NCI-H82 treated with DMSO at 0.1 percent for 48 hours (cell line): ENCODE data around the gene TSC1.

ENCODE experiments used
- DNase-seq: peaks from one replicate; lab custom pipeline; 2025; ENCODE audit not compliant: unreplicated experiment; lab: John Stamatoyannopoulos, UW

Gene TSC1

DNA sequence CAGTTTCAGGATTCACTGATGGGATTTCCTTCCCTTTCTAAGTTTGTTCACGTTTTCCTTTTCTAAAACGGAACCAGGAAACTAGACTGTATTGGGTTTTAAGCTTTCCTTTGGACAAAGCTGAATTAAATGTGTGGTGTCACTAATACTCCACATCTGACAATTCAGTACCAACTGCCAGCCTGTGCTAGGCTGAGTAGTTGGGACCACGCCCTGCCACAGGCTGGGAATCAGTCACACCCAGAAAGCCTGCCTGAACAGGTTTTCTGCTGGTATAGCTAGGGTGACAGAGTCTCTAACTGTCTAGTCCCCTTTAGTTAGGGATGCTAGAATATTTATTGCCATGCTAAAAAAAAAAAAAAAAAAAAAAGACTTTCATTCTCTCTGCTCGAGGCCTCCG, 50.1 kb downstream of the TSC1 start:
- DNase-seq: no peak

DNA sequence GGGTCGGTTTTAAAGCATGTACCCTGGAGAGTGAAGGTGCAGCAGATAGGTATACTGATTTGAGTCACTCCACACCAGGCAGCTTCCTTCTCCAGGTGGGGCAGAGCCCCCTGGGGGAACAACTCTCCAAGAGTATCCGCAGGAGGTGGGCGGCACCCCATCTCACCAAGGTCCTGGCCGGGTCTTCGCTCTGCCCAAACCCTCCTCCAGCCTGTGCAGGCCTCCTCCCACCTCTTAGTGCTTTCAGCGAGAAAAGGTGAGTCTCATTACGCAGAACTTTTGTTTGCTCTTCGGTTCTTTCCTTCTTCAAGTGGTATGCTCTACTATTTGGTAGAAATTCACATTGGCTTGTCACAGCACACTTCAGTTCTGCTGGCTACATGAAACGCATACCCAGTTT, 52.0 kb downstream of the TSC1 start:
- DNase-seq: no peak

DNA sequence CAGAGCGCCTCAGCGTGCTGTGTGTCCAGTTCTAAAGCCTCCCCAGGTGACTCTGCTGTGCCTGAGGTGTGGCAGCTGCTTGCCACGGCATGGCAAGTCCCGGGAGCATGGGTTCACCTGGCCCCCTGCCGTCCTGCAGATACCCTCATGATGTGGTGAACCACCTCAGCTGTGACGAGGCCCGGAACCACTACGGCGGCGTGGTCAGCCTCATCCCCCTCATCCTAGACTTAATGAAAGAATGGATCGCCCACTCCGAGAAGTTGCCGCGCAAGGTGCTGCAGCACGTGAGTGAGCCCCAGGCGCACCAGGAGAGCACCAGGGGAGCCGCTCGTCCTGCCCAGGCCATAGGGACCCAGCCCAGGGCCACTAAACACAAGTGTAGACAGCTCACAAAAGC, 56.3 kb downstream of the TSC1 start:
- no peak for DNase-seq

DNA sequence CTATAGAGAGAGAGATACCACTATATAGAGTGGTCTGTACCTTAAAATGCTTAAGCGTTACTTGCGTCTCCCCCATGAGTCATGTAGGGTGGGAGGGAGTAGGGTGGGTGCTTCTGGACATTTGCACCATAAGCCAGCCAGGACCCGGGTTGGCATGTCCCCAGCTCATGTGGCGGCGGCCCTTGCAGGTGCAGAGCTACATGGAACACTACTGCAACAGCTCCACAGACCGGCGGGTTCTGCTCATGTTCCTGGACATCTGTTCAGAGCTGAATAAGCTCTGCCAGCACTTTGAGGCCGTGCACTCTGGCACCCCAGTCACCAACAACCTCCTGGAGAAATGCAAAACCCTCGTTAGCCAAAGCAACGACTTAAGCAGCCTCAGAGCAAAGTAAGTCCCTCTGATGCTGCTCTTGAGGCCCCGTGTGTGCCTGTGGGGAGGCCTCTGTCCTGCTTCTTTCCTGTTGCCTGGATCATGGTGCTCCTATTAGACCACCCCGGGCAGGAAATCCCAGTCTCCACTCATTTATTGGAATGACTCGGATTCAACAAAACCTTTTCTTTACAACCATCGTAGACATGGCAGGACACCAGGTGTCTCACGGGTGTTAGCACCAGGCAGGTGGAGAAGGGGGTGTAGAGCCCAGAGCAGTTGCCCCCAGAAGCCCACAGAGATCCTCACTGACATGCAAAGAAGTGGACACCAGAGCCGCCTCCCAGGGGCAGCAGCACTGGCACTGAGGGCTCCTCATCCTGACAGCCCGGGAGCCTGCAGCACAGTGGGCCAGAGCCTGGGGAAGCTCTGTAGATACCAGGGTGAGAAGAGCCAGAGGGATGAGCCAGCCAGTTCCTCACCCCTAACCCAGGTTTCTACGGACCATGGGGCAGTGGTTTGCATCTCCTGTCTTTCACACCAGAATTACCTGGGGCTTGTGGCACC, 57.0 kb downstream of the TSC1 start:
- no peak for DNase-seq

DNA sequence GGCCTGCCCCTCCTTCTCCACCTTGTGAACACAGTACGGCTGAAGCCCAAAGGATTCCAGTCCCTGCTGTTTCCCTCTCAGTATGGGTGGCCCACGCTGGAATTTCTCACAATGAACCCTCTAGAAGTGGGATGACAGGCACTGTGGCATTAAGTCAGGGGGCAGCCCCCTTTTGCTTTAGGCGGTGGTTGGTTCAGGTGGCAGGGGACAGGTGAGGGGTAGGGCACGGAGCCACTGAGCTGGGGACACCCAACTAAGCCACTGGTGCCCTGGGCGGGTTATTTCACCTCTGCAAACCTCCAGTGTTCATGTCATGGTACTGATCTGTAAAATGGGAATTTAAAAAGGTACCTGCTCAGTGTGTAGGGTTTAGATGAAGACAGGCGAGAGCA, 58.1 kb downstream of the TSC1 start:
- no peak for DNase-seq

DNA sequence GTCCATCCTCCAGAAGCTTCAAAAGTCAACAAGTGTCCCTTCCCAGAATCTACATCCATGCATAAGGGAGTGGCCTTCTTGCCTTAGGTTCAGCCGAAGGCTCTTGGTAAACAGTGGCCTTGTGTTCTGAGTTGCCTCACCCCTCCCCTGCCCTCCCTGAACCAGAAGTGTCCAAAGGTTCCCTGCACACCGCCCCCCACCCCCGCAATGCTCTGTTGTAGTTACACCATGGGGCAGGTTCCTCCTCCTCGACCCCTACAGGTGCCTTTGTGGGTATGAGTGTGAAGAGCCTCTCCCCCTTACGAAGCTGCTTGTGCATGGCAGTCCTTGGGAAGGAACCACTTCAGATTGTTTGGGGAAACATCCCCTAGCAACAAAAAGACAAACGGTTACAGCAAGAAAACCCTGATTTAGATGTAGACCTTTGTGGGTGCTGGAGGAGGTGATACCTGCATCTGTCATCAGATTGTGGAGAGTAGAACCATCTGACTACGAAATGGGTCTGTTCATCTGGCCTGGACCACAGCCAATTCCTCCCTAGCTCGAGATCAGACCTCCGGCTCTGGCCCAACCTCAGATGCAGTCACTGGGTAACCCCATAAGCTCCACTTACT, 58.6 kb downstream of the TSC1 start:
- no peak for DNase-seq

DNA sequence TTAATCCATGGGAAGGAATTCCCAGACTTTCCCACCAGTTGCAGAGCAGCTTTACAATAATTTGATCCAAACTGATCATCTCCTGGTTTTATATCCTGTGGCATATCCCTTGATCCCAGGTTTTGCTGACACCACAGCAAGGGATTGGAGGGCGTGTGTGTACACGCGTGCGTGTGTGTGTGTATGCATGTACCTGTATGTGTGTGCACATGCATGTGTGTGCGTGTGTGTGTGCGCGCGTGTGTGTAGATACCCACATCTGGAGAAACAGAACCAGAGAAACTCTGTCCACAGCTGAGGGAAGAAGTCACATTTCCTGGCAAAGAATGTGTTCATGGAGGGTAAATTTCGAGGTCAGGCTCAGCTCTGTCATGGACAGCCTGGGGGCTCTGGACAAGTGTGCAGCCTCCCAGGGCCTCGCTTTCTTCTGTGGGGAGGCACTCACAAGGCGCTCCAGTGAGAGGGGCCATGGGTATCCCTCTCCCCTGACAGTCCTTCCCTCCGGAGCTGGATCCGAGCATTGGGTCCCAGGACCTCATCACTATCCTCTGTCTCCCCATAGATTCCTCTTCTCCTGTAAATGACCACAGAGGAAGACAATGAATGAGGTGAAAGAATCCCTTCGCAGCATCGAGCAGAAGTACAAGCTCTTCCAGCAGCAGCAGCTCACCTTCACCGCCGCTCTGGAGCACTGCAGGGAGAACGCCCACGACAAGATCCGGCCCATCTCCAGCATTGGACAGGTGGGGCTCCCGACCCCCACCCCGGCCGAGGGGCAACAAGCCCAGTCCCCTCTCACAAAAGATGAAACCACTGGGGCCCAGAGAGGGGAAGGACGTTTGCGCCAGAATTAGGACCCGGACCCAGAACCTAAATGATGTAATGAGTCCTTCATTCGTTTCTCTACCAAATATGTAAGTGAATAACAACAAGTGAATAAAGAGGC, 60.8 kb downstream of the TSC1 start:
- no peak for DNase-seq

DNA sequence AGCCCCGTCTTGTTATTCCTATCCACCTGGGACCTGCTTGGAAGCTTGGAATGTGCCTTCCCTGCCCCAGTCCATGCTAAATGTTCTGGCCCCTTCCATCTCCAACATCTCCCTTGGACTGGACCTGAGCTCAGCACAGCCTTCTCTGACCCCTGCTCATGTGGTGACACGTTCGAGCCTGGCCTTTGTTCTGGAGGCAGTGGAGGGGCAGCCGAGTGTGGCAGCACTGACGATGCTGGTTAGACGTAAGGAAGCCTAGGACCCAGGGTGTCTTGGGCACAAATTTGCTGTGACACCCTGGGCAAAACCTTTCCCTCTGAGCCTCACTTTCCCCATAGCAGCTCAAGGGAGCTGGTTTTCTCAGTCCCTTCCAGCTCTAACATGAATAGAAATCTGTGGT, 61.8 kb downstream of the TSC1 start:
- DNase-seq: no peak

DNA sequence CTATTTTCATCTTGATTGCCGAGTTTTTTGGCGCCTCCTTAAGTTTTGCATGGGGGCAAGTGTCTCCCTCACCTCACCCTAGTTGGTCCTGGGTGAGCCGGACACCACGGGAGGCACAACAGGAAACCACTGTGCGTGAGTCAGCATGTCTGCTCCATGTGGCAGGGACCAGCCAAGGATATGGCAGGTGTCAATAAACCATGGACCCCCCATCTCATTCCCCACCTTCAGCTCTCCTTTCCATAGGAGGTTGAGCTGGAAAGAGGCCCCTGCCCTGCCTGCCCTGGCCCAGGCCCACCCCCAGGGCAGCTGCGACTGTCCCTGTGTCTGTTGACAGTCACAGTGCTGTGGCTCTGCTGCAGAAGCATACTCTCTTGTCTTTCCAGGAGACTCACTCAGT, 62.6 kb downstream of the TSC1 start:
- DNase-seq: no peak

DNA sequence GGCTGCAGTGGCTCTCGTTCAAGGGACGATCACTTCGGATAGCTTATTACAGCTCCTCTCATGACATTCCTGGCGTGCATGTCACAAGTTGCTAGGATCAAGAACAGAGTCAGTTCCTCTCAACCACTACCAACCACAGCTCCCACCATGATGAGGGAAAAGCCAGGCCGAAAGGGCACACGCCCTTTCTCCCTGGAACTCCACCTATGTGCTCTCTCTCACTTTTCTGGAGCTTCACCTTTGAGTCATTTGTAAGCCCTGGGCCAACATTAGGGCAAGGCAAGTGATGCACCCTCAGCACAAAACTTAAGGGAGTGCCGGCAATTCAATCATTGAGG, 64.1 kb downstream of the TSC1 start:
- no peak for DNase-seq

DNA sequence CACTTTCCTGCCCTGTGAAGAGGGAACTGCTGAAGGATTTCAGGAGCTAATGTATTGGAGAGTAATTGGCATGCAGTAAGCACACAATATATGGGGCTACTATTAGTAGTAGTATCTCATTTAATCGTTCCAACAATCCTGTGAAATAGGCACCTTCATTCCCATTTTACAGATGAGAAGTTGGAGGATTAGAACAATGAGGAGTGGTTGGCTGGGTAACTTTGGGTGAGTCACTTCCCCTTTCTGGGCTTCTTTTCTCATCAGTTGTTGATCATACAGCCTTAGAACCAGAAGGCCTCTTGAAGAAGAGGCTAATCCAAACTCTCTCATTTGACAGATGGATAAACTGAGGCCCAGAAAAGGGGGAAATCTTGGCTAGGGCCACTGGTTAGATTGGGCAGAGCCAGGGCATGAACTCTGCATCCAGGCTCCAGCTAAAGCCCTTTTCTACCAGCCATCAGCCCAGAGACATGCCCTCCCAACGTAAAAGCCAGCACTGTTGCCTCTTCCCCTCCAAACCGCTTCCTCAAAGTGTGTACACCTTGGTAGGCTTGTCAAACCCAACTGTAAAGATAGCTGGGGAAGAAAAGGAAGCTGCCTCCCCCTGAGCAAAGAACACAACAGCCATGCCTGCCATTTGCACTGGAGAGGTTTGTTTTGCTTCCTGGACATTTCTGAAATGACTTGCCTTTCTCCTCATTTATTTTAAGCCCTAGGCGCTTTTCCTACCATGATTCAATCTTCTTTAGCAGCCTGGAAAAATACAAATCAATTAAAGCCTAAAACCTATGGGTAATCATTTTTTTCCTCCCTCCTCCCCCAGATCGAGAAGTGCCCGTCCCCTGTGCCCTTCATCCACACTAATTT, 64.7 kb downstream of the TSC1 start:
- no peak for DNase-seq

DNA sequence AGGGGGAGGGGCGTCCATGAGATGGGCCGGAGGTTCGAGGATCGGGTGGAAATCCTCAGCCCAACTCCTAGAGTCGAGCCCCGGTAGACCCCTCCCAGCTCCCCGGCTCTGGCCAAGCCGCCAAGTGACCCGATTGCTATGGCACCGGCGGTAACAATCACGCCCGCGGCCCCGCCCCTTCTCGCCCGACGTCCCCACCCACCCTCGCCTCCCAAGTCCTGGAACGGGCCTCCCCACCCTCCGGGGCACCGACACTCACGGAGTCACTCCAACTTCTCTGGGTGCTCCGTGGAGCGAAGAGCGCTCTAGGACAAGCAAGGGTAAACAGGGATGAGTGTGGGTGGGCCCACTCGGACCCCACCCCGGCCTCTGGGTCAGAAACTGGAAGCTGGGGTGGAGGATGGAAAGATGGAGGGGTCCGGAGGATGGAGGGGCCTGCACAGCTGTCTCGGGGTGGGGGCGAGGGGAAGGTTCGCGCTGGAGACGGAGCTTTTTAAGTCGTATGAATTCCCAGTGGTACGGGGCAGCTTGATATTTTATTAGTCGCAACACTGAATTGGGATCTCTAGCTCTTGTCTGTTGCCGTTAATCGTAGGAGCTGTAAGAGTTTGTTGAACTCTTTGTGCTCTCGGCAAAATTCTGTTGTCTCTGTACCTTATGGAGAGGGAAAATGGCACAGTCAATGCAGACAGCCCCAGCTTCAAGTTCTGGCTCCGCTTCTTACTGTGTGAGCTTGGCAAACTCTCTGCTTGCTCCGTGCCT, 65.5 kb downstream of the TSC1 start, which contains the start of gene SPACA9:
Gene SPACA9, plus strand, starts transcription at position 204 of the 762 bp plus-strand sequence. CDS start 5,050 bp downstream, outside the sequence.
- DNase-seq: no peak

DNA sequence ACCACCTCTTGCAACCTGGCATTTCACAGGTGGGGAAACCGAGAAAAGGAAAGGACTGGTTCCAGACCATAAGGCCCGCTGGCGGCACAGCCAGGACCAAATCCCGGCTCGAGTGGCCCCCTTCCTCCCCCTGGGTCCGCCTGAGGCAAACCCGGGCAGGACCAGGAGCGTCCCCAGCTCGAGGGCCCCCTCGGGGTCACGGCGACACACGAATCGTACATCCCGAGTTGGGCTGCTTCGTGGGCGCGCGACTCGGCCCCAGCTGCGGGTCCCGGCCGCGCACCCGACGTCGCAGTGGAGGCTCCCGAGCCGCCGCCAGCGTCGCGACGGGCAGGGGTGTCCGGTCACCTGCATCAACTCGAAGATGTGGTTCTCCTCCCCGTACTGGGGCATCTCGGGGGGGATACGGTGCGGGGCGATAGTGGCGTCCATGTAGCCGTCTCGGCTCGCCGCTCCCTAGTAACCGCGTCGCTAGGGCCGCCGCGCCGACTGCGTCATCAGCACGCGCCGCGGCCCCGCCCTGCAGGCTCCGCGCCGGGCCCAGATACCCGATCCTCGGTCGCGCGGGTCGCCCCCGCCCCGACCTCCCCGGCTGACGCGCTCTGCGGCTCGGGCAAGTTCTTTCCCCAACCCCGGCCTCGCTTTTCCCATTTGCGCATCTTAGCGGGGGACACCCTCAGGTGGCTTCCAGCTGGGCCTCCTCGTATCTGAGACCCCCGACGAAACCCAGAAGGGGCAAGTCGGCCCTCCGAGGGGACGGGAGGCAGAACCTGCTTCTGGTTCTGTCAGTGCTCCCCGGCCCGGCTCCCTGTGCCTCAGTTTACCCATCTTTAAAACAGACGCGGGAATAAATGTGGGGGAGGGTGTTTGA, 66.4 kb downstream of the TSC1 start, which contains the start of gene AK8:
Gene AK8, minus strand, starts transcription at position 461 of the 871 bp plus-strand sequence. Its CDS starts 29 bp downstream, at position 432.
- DNase-seq: no peak

DNA sequence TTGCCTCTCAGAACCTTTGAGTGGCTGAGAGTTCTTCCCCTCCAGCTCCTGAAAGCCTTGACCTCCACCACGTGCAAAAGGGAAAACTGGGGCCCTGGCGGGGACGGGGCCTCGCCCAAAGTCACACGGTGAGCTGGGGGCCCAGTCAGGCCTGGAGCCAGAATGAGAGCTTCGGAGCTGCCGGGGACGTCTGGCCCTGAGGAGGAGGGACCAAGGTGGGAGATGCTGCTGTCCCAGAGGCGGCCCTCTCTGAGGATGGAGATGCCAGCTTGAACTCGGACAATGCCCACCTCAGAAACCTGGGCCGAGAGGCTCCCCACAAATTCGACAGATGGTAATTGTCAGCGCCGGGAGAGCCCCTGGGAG, 67.0 kb downstream of the TSC1 start:
- no peak for DNase-seq

DNA sequence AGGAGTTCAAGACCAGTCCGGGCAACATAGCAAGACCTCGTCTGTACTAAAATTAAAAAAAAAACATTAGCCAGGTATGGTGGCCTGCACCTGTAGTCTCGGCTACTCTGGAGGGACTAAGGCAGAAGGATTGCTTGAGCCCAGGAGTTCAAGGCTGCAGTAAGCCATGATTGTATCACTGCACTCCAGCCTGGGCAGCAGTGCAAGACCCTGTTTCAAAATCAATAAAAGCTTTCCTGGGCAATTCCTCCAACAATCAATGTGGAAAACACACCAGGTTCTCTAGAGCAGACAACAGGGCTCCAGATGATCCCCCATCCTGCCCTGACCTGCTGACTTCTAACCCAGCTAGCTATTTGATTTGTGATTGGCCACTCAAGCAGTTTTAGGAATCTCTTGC, 67.6 kb downstream of the TSC1 start:
- no peak for DNase-seq

DNA sequence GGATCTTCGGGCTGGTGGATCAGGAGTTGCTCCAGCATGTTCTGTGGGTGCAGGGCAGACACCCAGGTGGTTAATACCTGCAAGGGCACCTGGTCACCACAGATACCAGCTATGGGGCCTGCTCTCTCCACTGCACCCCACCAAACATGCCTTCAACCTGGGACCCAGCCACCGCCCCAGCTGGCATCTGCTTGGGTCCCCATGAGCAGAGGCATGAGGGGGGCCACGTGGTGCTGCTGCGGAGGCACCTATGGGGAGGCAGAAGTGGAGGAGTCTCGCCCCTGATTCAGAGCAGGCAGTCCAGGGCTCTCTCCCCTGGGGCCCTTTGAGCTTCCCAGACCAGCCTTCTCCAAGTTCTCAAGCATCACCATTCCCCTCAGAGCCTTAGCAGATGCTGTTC, 69.3 kb downstream of the TSC1 start:
- no peak for DNase-seq

DNA sequence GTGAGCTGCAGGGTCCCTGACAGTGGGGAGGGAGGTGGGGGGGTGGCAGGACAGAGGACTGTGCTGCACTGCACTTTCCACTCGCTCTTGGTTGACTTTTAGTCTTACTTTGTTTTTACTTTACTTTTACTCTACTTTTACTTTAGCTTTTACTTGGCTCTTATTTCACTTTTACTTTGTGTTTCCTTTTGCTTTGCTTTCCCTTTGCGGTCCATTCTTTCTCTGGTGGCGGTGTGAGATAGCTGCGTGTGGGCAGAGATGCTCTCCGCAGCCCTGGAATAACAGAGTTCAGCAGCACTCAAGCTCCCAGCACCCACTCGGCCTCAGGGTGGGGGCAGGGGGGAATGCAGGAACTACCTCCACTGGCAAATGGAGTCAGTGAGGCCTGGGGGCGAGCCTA, 71.0 kb downstream of the TSC1 start:
- no peak for DNase-seq

DNA sequence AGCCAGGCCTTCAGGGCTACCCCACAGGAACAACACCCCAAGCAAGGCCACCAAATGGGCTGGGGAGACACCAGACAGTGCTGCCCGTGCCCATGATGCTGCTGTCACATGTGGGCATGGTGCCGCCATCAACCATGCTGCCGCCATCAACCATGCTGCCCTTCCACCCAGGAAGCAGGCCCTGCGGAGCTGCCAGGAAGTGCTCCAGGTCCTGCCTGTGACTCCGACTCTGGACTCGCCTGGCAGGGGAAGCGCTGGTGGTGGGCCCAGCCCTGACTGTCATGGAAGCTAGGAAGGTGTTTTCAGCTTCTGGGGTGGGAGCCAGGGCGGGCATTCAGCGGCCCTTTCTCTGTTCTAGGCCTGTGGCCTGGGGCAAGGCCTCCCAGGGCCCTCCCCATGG, 75.2 kb downstream of the TSC1 start:
- DNase-seq: no peak

DNA sequence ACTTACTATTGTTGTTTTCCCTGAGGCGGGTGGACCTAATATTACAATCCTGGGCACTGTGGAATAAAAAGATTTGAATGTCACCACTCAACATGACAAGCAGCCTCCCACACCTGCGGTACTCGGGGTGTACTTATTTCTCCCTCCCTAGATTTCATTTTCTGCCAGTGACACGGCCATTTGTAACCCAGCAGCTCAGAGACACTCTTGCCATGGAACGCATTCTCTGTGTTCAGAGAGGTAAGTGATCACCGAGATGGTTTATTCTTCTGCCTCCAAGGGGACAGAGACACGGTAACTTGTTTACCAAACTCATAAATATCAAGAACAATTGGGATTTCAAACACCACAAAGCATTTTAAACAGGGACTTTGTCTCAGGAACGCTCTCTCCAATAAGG, 77.5 kb downstream of the TSC1 start:
- DNase-seq: no peak
